HFF-Myc (cell line): Measurements from ENCODE around the gene SGCD.

Experiments used
- DNase-seq: peaks from one replicate; pipeline ENCODE4 v3.0.0-alpha.2; 2011; ENCODE audit warnings: low read depth; ENCODE audit errors: extremely low read depth
- H3K4me3 ChIP-seq: replicated peaks from 2 replicates; pipeline ENCODE4 v1.5.1; 2011; ENCODE audit warnings: low read depth, mild to moderate bottlenecking, control low read depth, low read length
- CTCF ChIP-seq: IDR thresholded peaks from 2 replicates; pipeline ENCODE4 v1.5.1; 2012; ENCODE audit warnings: mild to moderate bottlenecking, low read depth, low read length, control low read depth; ENCODE audit errors: missing control alignments

SGCD gene

DNA sequence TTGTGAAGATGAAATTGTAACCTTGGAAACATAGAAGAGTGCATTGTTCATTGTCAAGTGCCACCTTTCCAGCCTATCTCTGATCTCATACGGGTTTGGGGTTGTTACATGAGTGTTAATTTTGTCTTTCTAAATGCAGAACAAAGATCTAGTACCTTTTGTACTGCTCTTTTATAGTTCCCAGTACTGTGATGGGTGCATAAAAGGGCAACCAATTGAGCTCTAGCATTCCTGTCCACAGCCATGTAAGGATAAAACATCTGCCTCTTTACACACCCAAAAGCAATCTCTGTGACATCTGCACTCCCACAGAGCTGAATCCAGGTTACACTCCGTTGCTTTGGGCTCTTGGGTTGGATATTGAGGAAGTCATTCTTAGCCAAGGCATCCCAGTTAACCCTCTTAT, 255.2 kb downstream of the SGCD start:
- H3K4me3 ChIP-seq = no peak overlapping the region
- no peak for TF ChIP-seq CTCF
- no peak for DNase-seq

GRCh38 chr5:156584871-156585270, 257.9 kb downstream of the SGCD start:
- DNase-seq = no peak
- no peak for TF ChIP-seq CTCF
- no peak overlapping the region for H3K4me3 ChIP-seq

GRCh38 chr5:156585999-156586398, 259.0 kb downstream of the SGCD start:
- no peak for TF ChIP-seq CTCF
- H3K4me3 ChIP-seq = no peak overlapping the region
- no peak for DNase-seq

DNA sequence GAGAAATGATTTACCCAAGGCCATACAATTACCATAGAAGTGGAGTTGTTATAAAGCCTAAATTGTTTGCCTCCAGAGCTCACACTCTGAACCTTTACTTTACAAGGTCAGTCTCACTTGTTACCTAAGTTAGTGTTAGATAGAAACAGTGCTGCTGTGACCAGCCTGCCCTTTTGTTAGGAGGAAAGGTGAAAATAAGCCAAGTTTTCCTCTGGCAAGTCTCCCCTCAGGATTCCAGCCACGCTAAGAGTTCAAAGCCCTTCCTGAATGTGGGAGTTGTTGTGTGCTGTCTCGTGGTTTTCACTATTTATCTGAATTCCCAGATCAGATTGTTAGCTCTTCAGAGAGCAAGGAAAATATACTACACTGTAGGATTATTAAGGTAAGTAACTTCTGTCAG, 260.0 kb downstream of the SGCD start:
- TF ChIP-seq CTCF = no peak

GRCh38 chr5:156588306-156588705, 261.3 kb downstream of the SGCD start:
- no peak for TF ChIP-seq CTCF
- DNase-seq = no peak
- no peak overlapping the region for H3K4me3 ChIP-seq

More for the DNA sequence above, 260.0 kb downstream of the SGCD start:
- no peak for DNase-seq
- H3K4me3 ChIP-seq = no peak overlapping the region

- H3K4me3 ChIP-seq = no peak overlapping the region
- no peak for TF ChIP-seq CTCF
- DNase-seq = peak; percentile 11
These were observed 262.4 kb downstream of the SGCD start for GRCh38 chr5:156589104-156589945.

- no peak for TF ChIP-seq CTCF
- DNase-seq = no peak
- no peak overlapping the region for H3K4me3 ChIP-seq
These were observed 262.9 kb downstream of the SGCD start for GRCh38 chr5:156589946-156590216.
